PFSK-1 (cell line): ENCODE data around the gene MTRF1L.

Experiments used
- FOXP2 ChIP-seq: optimal IDR thresholded peaks from 2 replicates; pipeline ENCODE3; 2011; ENCODE audit warnings: borderline replicate concordance, control low read depth, inconsistent platforms; ENCODE audit not compliant: insufficient read depth; ENCODE audit errors: extremely low read length, extremely low read depth
- POLR2AphosphoS5 ChIP-seq: IDR thresholded peaks from 2 replicates; pipeline ENCODE4 v1.6.1; 2012; ENCODE audit warnings: low read depth, mild to moderate bottlenecking, control low read depth, low read length, moderate library complexity
- SIN3A ChIP-seq: IDR thresholded peaks from 2 replicates; pipeline ENCODE4 v1.6.1; 2012; ENCODE audit warnings: mild to moderate bottlenecking, low read length, moderate library complexity, borderline replicate concordance; ENCODE audit not compliant: insufficient read depth
- TAF1 ChIP-seq: IDR thresholded peaks from 2 replicates; pipeline ENCODE4 v1.6.1; 2012; ENCODE audit warnings: low read length, control low read depth, borderline replicate concordance; ENCODE audit not compliant: insufficient read depth
- TF ChIP-seq, protein P1 (sequence below), 2 experiments: IDR thresholded peaks; 2 replicates each; pipeline versions ENCODE4 v1.6.1 to v1.8.0; 2011 to 2012; ENCODE audit warnings: low read depth in 2 of 2, low read length in 2 of 2, control low read depth in 1 of 2, inconsistent platforms in 1 of 2, mild to moderate bottlenecking in 1 of 2, moderate library complexity in 1 of 2; ENCODE audit not compliant: insufficient read depth in 1 of 2

DNA sequence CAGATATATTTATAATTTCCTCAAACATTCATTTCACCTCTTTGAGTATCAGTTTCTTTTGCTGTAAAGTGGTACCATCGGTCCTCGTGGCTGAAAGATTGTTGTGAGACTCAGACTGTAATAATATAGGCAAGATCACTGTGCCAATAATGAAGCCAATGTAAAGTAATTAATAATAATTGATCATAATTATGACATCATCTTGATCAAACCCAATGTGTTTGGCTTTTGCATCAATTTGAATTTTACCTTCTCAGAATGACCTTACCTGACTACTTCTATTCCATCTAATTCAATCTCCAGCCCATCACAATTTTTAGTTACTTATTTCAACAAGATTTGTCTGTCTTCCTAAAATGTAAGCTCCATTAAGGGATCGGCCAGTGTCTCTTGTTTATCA, 15.8 kb upstream of the MTRF1L start:
- TF ChIP-seq, protein P1, sequence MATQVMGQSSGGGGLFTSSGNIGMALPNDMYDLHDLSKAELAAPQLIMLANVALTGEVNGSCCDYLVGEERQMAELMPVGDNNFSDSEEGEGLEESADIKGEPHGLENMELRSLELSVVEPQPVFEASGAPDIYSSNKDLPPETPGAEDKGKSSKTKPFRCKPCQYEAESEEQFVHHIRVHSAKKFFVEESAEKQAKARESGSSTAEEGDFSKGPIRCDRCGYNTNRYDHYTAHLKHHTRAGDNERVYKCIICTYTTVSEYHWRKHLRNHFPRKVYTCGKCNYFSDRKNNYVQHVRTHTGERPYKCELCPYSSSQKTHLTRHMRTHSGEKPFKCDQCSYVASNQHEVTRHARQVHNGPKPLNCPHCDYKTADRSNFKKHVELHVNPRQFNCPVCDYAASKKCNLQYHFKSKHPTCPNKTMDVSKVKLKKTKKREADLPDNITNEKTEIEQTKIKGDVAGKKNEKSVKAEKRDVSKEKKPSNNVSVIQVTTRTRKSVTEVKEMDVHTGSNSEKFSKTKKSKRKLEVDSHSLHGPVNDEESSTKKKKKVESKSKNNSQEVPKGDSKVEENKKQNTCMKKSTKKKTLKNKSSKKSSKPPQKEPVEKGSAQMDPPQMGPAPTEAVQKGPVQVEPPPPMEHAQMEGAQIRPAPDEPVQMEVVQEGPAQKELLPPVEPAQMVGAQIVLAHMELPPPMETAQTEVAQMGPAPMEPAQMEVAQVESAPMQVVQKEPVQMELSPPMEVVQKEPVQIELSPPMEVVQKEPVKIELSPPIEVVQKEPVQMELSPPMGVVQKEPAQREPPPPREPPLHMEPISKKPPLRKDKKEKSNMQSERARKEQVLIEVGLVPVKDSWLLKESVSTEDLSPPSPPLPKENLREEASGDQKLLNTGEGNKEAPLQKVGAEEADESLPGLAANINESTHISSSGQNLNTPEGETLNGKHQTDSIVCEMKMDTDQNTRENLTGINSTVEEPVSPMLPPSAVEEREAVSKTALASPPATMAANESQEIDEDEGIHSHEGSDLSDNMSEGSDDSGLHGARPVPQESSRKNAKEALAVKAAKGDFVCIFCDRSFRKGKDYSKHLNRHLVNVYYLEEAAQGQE (IDR thresholded peaks at IDR 0.05; ENCODE audit: insufficient read depth in 1 of 2, low read depth in 2 of 2, low read length in 2 of 2) = no peak
- TF ChIP-seq SIN3A (no peak), POLR2AphosphoS5 (no peak), FOXP2 (no peak), TAF1 (no peak)
